Heart left ventricle (tissue), 16 donors: ENCODE data around the gene HSD17B13. TPM values are rescaled to one million over a fixed set of nuclear protein-coding genes. Genes with fewer than 3 reads are reported as not detected.

Source experiments
- ATAC-seq, 4 donors: fragments of 200-7000 bp; cut with Tn5 transposase; one replicate each; pipeline ENCODE4 v1.9.1; 2020 to 2022; ENCODE audit warnings: moderate library complexity in 4 of 4, mild to moderate bottlenecking in 3 of 4, moderate number of reproducible peaks in 1 of 4
- DNase-seq, 5 donors: peaks; one replicate each; pipeline ENCODE4 v3.0.0-alpha.2; 2020
- H3K27ac ChIP-seq, 12 donors: fragments of 200-600 bp; sonication (generic) in 4 of 12; one replicate each; pipeline versions ENCODE4 v1.5.0 to v1.8.0; 2016 to 2022; ENCODE audit warnings: mild to moderate bottlenecking in 2 of 12
- H3K27me3 ChIP-seq, 9 donors: fragments of 200-600 bp; sonication (generic) in 2 of 9; one replicate each; pipeline versions ENCODE4 v1.5.1 to v1.8.0; 2016 to 2022; ENCODE audit warnings: mild to moderate bottlenecking in 3 of 9
- H3K36me3 ChIP-seq, 9 donors: fragments of 200-600 bp; sonication (generic) in 2 of 9; one replicate each; pipeline versions ENCODE4 v1.5.0 to v1.8.0; 2018 to 2022; ENCODE audit warnings: mild to moderate bottlenecking in 2 of 9
- H3K4me1 ChIP-seq, 12 donors: fragments of 200-600 bp; sonication (generic) in 4 of 12; one replicate each; pipeline versions ENCODE4 v1.5.0 to v1.8.0; 2016 to 2022; ENCODE audit warnings: mild to moderate bottlenecking in 3 of 12
- H3K4me3 ChIP-seq, 12 donors: fragments of 200-600 bp; sonication (generic) in 4 of 12; one replicate each; pipeline versions ENCODE4 v1.5.0 to v1.8.0; 2017 to 2022; ENCODE audit warnings: mild to moderate bottlenecking in 9 of 12, moderate library complexity in 4 of 12
- H3K9me3 ChIP-seq, 12 donors: fragments of 200-600 bp; sonication (generic) in 4 of 12; one replicate each; pipeline versions ENCODE4 v1.5.0 to v1.8.0; 2016 to 2022; ENCODE audit warnings: mild to moderate bottlenecking in 1 of 12
- CTCF ChIP-seq, 12 donors: fragments of 200-600 bp; sonication (generic) in 4 of 12; IDR thresholded peaks; one replicate each; pipeline versions ENCODE4 v1.5.0 to v1.8.0; 2018 to 2022; ENCODE audit warnings: antibody characterized with exemption in 12 of 12, mild to moderate bottlenecking in 5 of 12
- POLR2A ChIP-seq, 2 donors: fragments of 450-650 bp; IDR thresholded peaks; one replicate each; pipeline ENCODE4 v1.6.1; 2017; ENCODE audit warnings: antibody characterized with exemption in 2 of 2, mild to moderate bottlenecking in 2 of 2, moderate library complexity in 2 of 2
- WGBS, 4 donors: extraction: QIAGEN DNeasy Blood & Tissue Kit in 2 of 4; methylation state at CpG; one replicate each; pipeline versions ENCODE4 v1.1.5 to v1.1.7; 2013 to 2018; 5-methylcytosine and 5-hydroxymethylcytosine counted together
- intact Hi-C, 10 donors: fragments of 100-400 bp; cut with DNase I; formaldehyde crosslinking; loops; one replicate each; pipeline versions ENCODE4 v1.11.1 to v1.14.2; 2022
- microRNA-seq, 4 donors: library from miRNA; unstranded; fragments of <30 nt; microRNA quantifications; one replicate each; pipeline versions ENCODE4 to v1.2.0, GENCODE V29; 2017 to 2020
- polyA plus RNA-seq, 2 donors: library from polyadenylated mRNA; stranded (reverse); fragments of 200-250 nt; gene quantifications; one replicate each; pipeline ENCODE4 v1.2.3, GENCODE V29; 2013
- total RNA-seq, 9 donors: library from RNA; depleted of rRNA in 2 of 9; stranded (reverse); fragments of >200 nt in 2 of 9; fragmentation: NEBNext Ultra II Directional in 3 of 9; extraction: Animal tissue kit (Norgen Biotek cat#: 25700) in 3 of 9; gene quantifications; one replicate each; pipeline versions ENCODE4 v1.1.0 to v1.2.4, GENCODE V29; 2016 to 2023
- donor health status: ischemic (EF 13 %, LVEDD 7.1; RV severe dilation, severe dysfunction).
- donor health status: healthy with polysubstance abuse.
- donor health status: DM: no; HTN: yes; CAD: no.
- donor health status: DM: no; HTN: no; CAD: no.
- donor health status: ischemic (EF 25% LVEDD 6.9; RV normal size, moderate dysfunction).
- donor health status: ischemic (EF 25% LVEDD 5.7; RV mildly dilated, moderate dysfunction).
- donor health status: healthy.
- donor health status: DM: yes; HTN: yes; CAD: no.
- donor health status: ischemic (EF 35%, LVEDD 5.7; RV mildly dilated, moderate dysfunction).
- donor health status: nonischemic (EF 11% LVEDD 7.7; RV severe dilation, severe dysfunction).
- donor health status: DM: yes; HTN: yes; CAD: no.
- donor health status: PGD.
- donor health status: ischemic (EF 29% LVEDD 5.4; RV normal size, mild dysfunction).
- donor health status: nonischemic (EF 23%, LVEDD 6.1; RV moderate dilation, normal function).

The HSD17B13 gene
- total and polyA plus RNA-seq, 11 donors, result 0.11 to 0.73 (median 0.23) TPM; not detected in 4

DNA sequence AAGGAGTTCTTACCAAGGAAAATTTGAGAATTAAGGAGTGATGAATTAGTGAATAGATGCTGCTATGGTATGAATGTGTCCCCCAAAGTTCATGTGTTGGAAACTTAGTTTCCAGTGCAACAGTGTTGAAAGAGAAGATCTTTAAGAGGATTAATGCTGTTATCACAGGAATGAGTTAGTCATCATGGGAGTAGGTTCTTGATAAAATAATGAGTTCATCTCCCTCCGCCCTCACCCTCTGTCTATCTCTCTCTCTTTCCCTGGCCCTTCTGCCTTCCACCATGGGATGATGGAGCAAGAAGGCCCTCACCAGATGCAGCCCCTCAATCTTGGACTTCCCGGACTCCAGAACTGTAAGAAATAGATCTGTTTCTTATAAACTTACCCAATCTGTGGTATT, 64.0 kb downstream of the HSD17B13 start:
- Histone ChIP-seq H3K27ac (no peak overlapping the region), H3K4me1 (no peaks in the 10 kb centered on the region), H3K36me3 (no peaks in the 10 kb centered on the region), H3K27me3 (no peaks in the 10 kb centered on the region), H3K4me3 (no peak overlapping the region), H3K9me3 (peaks cover 0 to 5% (median 0%) of the 10 kb centered on the region in 12 donors)
- no peak for DNase-seq
- TF ChIP-seq CTCF (IDR thresholded peaks at IDR 0.05) (no peak), POLR2A (IDR thresholded peaks at IDR 0.05) (no peak)
- intact Hi-C loops, result no loop called here
- no peak for ATAC-seq
- 92 to 98% (median 97%) methylated on average over 2 of the region's 2 CpGs for WGBS, 4 donors

DNA sequence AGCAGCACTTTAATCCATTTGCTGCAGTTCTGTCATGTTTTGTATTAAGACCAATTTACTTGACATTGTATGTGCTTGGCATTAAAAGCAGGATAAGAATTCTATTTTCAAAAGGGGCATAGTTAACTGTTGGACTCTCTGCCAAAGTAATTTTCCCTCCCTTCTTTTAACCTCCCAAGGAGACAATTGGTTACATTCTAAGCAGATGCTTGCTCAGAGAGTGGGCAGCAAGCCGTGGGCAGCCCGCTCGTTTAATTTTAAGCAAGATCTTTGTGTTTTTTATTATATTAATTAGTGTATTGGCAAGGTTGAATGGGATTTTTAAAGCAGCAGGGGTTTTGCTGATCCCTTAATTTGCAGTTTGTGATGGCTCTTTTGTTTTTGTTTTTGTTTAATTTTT, 65.2 kb downstream of the HSD17B13 start:
- Histone ChIP-seq H3K4me1 (no peaks in the 10 kb centered on the region), H3K4me3 (no peak overlapping the region), H3K27me3 (no peaks in the 10 kb centered on the region), H3K9me3 (peaks cover 0 to under 1% (median 0%) of the 10 kb centered on the region in 12 donors), H3K27ac (no peak overlapping the region), H3K36me3 (no peaks in the 10 kb centered on the region)
- intact Hi-C loops, result no loop called here
- ATAC-seq (no peak), DNase-seq (no peak)
- 54 to 78% (median 64%) methylated on average over 3 of the region's 3 CpGs for WGBS, 4 donors
- TF ChIP-seq POLR2A (IDR thresholded peaks at IDR 0.05), result no peak
- no peak for TF ChIP-seq CTCF (IDR thresholded peaks at IDR 0.05)

- intact Hi-C loops, result no loop called here
- ATAC-seq (no peak), DNase-seq (no peak)
- Histone ChIP-seq H3K4me1 (peaks cover 0 to 7% (median 0%) of the 10 kb centered on the region in 12 donors), H3K27me3 (no peaks in the 10 kb centered on the region), H3K27ac (no peak overlapping the region), H3K4me3 (no peak overlapping the region), H3K36me3 (no peaks in the 10 kb centered on the region), H3K9me3 (no peaks in the 10 kb centered on the region)
- TF ChIP-seq POLR2A (IDR thresholded peaks at IDR 0.05), result no peak
- TF ChIP-seq CTCF (IDR thresholded peaks at IDR 0.05), result no peak
- WGBS, 4 donors, result 87 to 98% (median 92%) methylated on average over 1 of the region's 1 CpG
These were observed 66.9 kb downstream of the HSD17B13 start for GRCh38 chr4:87255755-87256154.

Small RNAs within 50 kb of the gene (microRNA-seq; reads per million reads assigned to microRNA genes)
- gene MIR5705, result 0 reads per million in 4 donors

Other genes starting within 250 kb of the HSD17B13 start
- 10 to 100 TPM in 6 of 9 donors, 1 to 10 TPM in 3; 5.6 to 14.7 (median 10.6) TPM for gene KLHL8, start 102.3 kb downstream of the HSD17B13 start, total RNA-seq
- gene KLHL8, start 102.3 kb downstream of the HSD17B13 start, polyA plus RNA-seq, result 1 to 10 TPM; 2.9 to 4.6 TPM
- gene HSD17B11, start 68.3 kb upstream of the HSD17B13 start, total RNA-seq, result 10 to 100 TPM in 6 of 9 donors, 1 to 10 TPM in 3; 6.6 to 28.0 (median 13.4) TPM
- gene HSD17B11, start 68.3 kb upstream of the HSD17B13 start, polyA plus RNA-seq, result 10 to 100 TPM; 17.8 to 22.9 TPM
- gene NUDT9, start 99.7 kb upstream of the HSD17B13 start, total RNA-seq, result 10 to 100 TPM; 17.1 to 29.7 (median 24.0) TPM
- gene NUDT9, start 99.7 kb upstream of the HSD17B13 start, polyA plus RNA-seq, result 10 to 100 TPM; 55.5 to 56.6 TPM
- gene SPARCL1, start 206.5 kb upstream of the HSD17B13 start, total RNA-seq, result 100 to 1,000 TPM; 163 to 829 (median 250) TPM
- 100 to 1,000 TPM; 215 to 400 TPM for gene SPARCL1, start 206.5 kb upstream of the HSD17B13 start, polyA plus RNA-seq